Spleen (tissue), 7 donors: Measurements from ENCODE around the gene KCNH6.

Experiments used
- POLR2A ChIP-seq, 3 donors: fragments of 450-650 bp; IDR thresholded peaks; one replicate each; pipeline ENCODE4 v1.5.1; 2017; ENCODE audit warnings: antibody characterized with exemption in 3 of 3, mild to moderate bottlenecking in 1 of 3
- POLR2AphosphoS5 ChIP-seq, 3 donors: sonication (generic); formaldehyde crosslinking; IDR thresholded peaks; one replicate each; pipeline ENCODE4 v1.5.1; 2017; ENCODE audit warnings: antibody characterized with exemption in 3 of 3
- TF ChIP-seq, protein P1 (sequence below), 11 experiments: fragments of 200-600 bp in 7 of 11; fragments of 450-650 bp in 4 of 11; sonication (generic) in 4 of 11; IDR thresholded peaks in 8 of 11; conservative IDR thresholded peaks in 3 of 11; 1 replicate in 7 of 11; 2 replicates in 4 of 11; pipeline versions ENCODE4 v1.4.0 to v1.8.0; 2016 to 2021; ENCODE audit warnings: antibody characterized with exemption in 11 of 11, inconsistent platforms in 4 of 11, mild to moderate bottlenecking in 1 of 11
- donor health status: DM: no; HTN: no; CAD: no; lungs with moderate emphysema.
- donor health status: DM: no; HTN: no; CAD: no.
- donor health status: DM: no; HTN: no; CAD: no.

DNA sequence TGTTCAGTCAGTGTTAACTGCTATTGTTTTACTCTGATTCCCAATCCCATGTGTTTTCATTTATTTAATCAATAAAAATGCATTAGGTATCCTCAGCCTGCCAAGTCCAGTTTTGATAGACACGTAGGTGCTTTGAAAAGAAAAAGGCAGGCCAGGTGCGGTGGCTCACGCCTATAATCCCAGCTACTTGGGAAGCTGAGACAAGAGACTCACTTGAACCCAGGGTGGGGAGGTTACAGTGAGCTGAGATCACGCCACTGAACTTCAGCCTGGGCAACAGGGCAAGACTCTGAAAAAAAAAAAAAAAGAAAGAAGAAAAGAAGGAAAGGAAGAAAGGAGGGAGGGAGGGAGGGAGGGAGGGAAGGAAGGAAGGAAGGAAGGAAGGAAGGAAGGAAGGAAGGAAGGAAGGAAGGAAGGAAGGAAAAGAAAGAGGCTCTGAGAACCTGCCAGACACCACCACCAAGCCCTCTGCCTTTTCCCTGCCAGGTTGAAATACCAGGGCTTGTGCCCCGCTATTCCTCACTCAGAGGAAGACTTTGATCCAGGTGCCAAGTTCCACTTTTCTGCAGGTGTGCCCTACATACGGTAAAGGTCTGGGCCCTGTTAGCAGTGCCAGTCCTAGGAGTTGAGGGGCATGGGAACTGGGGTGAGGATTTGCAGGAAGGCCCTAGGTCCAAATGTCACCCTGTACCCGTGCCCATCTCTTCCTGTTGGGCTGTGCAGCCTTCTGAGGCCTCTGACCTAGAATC is 10.1 kb upstream of the KCNH6 start:
- TF ChIP-seq POLR2AphosphoS5 (IDR thresholded peaks at IDR 0.05), result no peak
- TF ChIP-seq, protein P1, sequence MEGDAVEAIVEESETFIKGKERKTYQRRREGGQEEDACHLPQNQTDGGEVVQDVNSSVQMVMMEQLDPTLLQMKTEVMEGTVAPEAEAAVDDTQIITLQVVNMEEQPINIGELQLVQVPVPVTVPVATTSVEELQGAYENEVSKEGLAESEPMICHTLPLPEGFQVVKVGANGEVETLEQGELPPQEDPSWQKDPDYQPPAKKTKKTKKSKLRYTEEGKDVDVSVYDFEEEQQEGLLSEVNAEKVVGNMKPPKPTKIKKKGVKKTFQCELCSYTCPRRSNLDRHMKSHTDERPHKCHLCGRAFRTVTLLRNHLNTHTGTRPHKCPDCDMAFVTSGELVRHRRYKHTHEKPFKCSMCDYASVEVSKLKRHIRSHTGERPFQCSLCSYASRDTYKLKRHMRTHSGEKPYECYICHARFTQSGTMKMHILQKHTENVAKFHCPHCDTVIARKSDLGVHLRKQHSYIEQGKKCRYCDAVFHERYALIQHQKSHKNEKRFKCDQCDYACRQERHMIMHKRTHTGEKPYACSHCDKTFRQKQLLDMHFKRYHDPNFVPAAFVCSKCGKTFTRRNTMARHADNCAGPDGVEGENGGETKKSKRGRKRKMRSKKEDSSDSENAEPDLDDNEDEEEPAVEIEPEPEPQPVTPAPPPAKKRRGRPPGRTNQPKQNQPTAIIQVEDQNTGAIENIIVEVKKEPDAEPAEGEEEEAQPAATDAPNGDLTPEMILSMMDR (IDR thresholded peaks at IDR 0.05 in 8 of 11, conservative IDR thresholded peaks at IDR 0.05 in 3 of 11), result no peak
- TF ChIP-seq POLR2A (IDR thresholded peaks at IDR 0.05), result no peak
